ENCODE measurements around the gene TOPBP1. TPM values are rescaled to one million over a fixed set of nuclear protein-coding genes. Genes with fewer than 3 reads are reported as not detected.

TOPBP1 gene
- total and polyA plus RNA-seq, 9 of the 15 experiments (the other 6 are each of a cell fraction or from before 2014, with no cell fraction given), result 16.6 to 77.6 (median 58.2) TPM

GRCh38 chr3:133574260-133574881, 87.4 kb downstream of the TOPBP1 start (continued):
- TF ChIP-seq MYC (IDR thresholded peaks at IDR 0.05; ENCODE audit: low read depth, low read length), result peak; percentile 72
- no peak for TF ChIP-seq MYC (CRISPR knock-in tag; IDR thresholded peaks at IDR 0.05; ENCODE audit: borderline replicate concordance, low read depth)
- peak; percentile 55; the same call in 1 of the 2 replicates for TF ChIP-seq CREM (IDR thresholded peaks at IDR 0.05; ENCODE audit: low read depth)
- 0 out of 2 replicates have a peak, but pooled peaks have one; percentile 41 for TF ChIP-seq ZNF395 (CRISPR knock-in tag; IDR thresholded peaks at IDR 0.05)
- 0 out of 4 replicates have a peak, but pooled peaks of 1 of the 2 experiments have one; percentile 37 for TF ChIP-seq NONO (IDR thresholded peaks at IDR 0.05; ENCODE audit: low read depth in 2 of 2, low read length in 1 of 2)
- TF ChIP-seq MTA3 (IDR thresholded peaks at IDR 0.05; ENCODE audit: borderline replicate concordance), result 0 out of 2 replicates have a peak, but pooled peaks have one; percentile 34
- TF ChIP-seq CCNT2 (IDR thresholded peaks at IDR 0.05; ENCODE audit: borderline replicate concordance, extremely low read depth, insufficient read length, low read depth, low read length), result peak; percentile 72
- TF ChIP-seq POLR2A (conservative IDR thresholded peaks at IDR 0.05), result 0 out of 2 replicates have a peak, but pooled peaks have one; percentile 29
- peak; percentile 14 for TF ChIP-seq CTCFL (IDR thresholded peaks at IDR 0.05; ENCODE audit: borderline replicate concordance, insufficient read depth, low read depth, low read length, poor library complexity, severe bottlenecking)
- no peak for TF ChIP-seq FUS (optimal IDR thresholded peaks at IDR 0.05; ENCODE audit: low read depth, low read length)
- TF ChIP-seq JUND (IDR thresholded peaks at IDR 0.05; ENCODE audit: borderline replicate concordance, low read depth, low read length), result peak; percentile 54; the same call in 1 of the 2 replicates
- TF ChIP-seq JUND (tag; IDR thresholded peaks at IDR 0.05; ENCODE audit: borderline replicate concordance, low read depth, low read length), result no peak; the same call in 1 of the 3 replicates
- TF ChIP-seq USF2 (CRISPR knock-in tag; IDR thresholded peaks at IDR 0.05), result peak; percentile 80
- 0 out of 2 replicates have a peak, but pooled peaks have one; percentile 33 for TF ChIP-seq ETS1 (conservative IDR thresholded peaks at IDR 0.05; ENCODE audit: control insufficient read depth, low read depth, low read length)
- TF ChIP-seq STAG1 (CRISPR knock-in tag; IDR thresholded peaks at IDR 0.05; ENCODE audit: borderline replicate concordance), result no peak
- TF ChIP-seq ZFX (CRISPR knock-in tag; IDR thresholded peaks at IDR 0.05), result peak; percentile 47
- 0 out of 2 replicates have a peak, but pooled peaks have one; percentile 21 for TF ChIP-seq CREB1 (IDR thresholded peaks at IDR 0.05)
- TF ChIP-seq CREB1 (CRISPR knock-in tag; IDR thresholded peaks at IDR 0.05), result no peak
- TF ChIP-seq ELF1 (tag; IDR thresholded peaks at IDR 0.05), result no peak
- peak; percentile 28; the same call in 1 of the 2 replicates for TF ChIP-seq EP400 (IDR thresholded peaks at IDR 0.05)
- peak; percentile 65 for TF ChIP-seq RBFOX2 (IDR thresholded peaks at IDR 0.05; ENCODE audit: low read depth, low read length)
- TF ChIP-seq FOSL1 (tag; conservative IDR thresholded peaks at IDR 0.05), result peak; percentile 38
